ENCODE measurements around the gene CACNA2D1. TPM values are rescaled to one million over a fixed set of nuclear protein-coding genes. Genes with fewer than 3 reads are reported as not detected.
"Not testable (repeated sequence)": the region's sequence is repeated elsewhere in the genome, so short reads cannot be mapped to it uniquely, and the experiment has no call there.

Gene CACNA2D1
- total RNA-seq, 1 donor from 2014 or later, result not detected

DNA sequence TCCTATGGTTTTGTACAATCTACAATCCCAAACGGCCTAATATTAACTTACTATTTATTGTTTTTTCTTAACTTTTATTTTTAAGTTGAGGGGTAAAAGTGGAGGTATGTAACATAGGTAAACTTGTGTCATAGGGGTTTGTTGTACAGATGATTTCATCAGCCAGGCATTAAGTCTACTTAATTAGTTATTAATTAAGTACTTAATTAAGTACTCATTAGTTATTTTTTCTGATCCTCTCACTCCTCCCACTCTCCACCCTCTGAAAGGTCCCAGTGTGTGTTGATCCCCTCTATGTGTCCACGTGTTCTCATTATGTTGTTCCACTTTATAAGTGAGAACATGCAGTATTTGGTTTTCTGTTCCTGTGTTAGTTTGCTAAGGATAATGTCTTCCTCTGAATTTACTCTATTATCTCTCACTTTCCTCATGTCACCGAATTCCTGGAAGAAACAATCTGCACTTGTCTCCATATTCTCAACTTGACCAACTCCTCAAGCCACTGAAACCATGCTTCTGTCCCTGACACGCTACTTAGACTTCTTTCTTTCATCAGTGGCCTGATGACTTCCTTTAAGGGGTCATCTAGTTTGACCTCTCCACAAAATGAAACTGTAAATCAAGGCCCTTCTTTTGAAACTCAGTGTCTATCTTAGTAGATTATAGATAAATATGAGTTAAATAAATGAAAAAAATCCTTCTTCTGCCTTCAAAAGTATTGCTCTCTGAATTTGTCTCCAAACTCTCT, 9.1 kb downstream of the CACNA2D1 start:
- DNase-seq (no peak), ATAC-seq (ENCODE audit: low read depth) (no peak)
- ChIA-PET CTCF (no interaction called here), POLR2A (no interaction called here)
- H3K27me3 Mint-ChIP-seq, result no peaks in the 10 kb centered on the region
- TF ChIP-seq, protein P1, sequence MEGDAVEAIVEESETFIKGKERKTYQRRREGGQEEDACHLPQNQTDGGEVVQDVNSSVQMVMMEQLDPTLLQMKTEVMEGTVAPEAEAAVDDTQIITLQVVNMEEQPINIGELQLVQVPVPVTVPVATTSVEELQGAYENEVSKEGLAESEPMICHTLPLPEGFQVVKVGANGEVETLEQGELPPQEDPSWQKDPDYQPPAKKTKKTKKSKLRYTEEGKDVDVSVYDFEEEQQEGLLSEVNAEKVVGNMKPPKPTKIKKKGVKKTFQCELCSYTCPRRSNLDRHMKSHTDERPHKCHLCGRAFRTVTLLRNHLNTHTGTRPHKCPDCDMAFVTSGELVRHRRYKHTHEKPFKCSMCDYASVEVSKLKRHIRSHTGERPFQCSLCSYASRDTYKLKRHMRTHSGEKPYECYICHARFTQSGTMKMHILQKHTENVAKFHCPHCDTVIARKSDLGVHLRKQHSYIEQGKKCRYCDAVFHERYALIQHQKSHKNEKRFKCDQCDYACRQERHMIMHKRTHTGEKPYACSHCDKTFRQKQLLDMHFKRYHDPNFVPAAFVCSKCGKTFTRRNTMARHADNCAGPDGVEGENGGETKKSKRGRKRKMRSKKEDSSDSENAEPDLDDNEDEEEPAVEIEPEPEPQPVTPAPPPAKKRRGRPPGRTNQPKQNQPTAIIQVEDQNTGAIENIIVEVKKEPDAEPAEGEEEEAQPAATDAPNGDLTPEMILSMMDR (IDR thresholded peaks at IDR 0.05), result no peak
- intact Hi-C loops (cut with micrococcal nuclease), result no loop called here
- no peak overlapping the region for H3K4me3 Mint-ChIP-seq
- no peaks in the 10 kb centered on the region for H3K4me1 Mint-ChIP-seq
- H3K9me3 Mint-ChIP-seq, result no peaks in the 10 kb centered on the region
- H3K36me3 Mint-ChIP-seq (ENCODE audit: low read depth), result no peaks in the 10 kb centered on the region
- H3K27ac Mint-ChIP-seq, result no peak overlapping the region

DNA sequence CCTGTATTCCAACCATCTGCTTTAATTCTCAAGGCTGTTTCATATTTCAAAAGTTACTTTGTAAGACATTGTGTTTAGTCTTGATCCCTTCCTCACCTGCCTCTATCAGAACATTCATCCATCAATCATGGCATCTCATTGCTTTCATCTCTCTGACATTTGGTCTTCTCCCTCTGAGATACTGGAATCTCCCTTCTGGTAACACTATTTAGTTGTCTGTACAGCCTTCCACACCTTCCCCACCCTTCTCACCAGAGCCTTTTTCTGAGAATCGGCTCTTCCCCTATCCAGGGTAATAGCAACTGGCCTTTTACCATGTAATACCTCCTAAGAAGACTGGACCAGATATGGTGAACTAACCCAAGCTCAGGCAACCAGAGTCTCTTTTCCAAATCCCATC, 10.1 kb downstream of the CACNA2D1 start:
- intact Hi-C loops (cut with micrococcal nuclease), result no loop called here
- TF ChIP-seq, protein P1 (IDR thresholded peaks at IDR 0.05), result no peak
- ATAC-seq (ENCODE audit: low read depth) (no peak), DNase-seq (no peak)
- H3K9me3 Mint-ChIP-seq, result no peaks in the 10 kb centered on the region
- no peak overlapping the region for H3K4me3 Mint-ChIP-seq
- no peaks in the 10 kb centered on the region for H3K4me1 Mint-ChIP-seq
- ChIA-PET CTCF (no interaction called here), POLR2A (no interaction called here)
- H3K27ac Mint-ChIP-seq, result no peak overlapping the region
- no peaks in the 10 kb centered on the region for H3K36me3 Mint-ChIP-seq (ENCODE audit: low read depth)
- no peaks in the 10 kb centered on the region for H3K27me3 Mint-ChIP-seq

DNA sequence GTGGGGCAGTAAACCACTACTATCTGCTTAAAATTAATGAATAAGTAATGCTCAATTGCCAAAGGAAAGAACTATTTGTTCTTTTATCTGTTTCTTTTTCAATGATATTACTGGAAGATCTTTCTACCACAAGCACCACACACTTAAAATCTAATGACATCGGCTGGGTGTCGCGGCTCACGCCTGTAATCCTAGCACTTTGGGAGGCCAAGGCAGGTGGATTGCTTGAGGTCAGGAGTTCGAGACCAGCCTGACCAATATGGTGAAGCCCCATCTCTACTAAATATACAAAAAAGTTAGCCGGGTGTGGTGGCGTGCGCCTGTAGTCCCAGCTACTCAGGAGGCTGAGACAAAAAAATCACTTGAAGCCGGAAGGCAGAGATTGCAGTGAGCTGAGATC, 10.8 kb downstream of the CACNA2D1 start:
- CTCF ChIA-PET; intact Hi-C loops (cut with micrococcal nuclease); DNase-seq: not testable (repeated sequence)

DNA sequence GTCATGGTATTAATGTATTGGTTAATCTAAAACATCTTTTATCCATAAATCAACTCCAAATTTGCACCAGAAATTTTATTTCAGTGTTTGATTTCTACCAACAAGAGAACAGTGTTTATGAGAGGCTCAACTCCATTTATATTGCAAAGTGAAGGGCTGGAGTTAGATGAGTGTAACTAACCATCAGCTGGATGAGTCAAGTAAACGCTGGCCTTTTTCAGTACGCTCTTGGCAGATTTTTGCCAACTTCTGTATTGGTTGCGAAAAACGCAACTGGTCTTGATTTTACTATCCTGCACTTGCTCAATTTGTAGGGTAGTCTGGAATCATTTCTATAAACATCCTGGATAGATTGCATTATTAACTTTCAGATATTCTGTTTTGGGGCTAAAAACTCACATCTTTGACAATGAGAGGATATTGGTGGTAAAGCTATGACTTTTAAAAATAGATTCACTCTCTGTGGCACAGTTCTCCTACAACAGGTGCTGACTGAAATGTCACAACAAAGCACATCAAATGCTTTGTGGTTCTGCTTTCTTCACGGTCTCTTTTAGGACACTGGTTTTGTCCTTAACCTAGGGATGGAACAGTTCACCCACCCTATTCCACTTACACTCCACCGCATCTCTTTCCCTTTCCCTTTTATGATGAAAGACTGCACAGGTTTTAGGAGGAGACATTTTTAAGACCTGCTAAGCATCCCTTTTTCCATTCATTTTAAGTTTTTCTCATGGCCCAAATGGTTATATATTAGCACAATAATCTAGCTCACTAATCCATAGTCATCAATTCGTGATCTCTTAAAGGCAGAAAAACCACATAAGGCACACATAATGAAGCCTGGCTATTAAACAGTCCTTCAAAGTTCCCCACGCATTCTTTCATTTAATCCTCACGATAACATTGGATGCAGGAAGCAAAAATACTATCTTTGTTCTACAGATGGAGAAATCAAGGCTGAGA, 12.8 kb downstream of the CACNA2D1 start:
- POLR2A ChIA-PET, result no interaction called here
- ATAC-seq (ENCODE audit: low read depth) (no peak), DNase-seq (no peak)
- no peaks in the 10 kb centered on the region for H3K9me3 Mint-ChIP-seq
- no peak overlapping the region for H3K4me3 Mint-ChIP-seq
- H3K36me3 Mint-ChIP-seq (ENCODE audit: low read depth), result no peaks in the 10 kb centered on the region
- no peaks in the 10 kb centered on the region for H3K27me3 Mint-ChIP-seq
- H3K4me1 Mint-ChIP-seq, result no peaks in the 10 kb centered on the region
- TF ChIP-seq, protein P1 (IDR thresholded peaks at IDR 0.05), result no peak
- H3K27ac Mint-ChIP-seq, result no peak overlapping the region
- intact Hi-C loops (cut with micrococcal nuclease), result no loop called here
- CTCF ChIA-PET, result no interaction called here

More for the DNA sequence above, 10.8 kb downstream of the CACNA2D1 start:
- H3K9me3 Mint-ChIP-seq; H3K4me3 Mint-ChIP-seq; H3K27me3 Mint-ChIP-seq; H3K27ac Mint-ChIP-seq; ATAC-seq (ENCODE audit: low read depth); H3K36me3 Mint-ChIP-seq (ENCODE audit: low read depth); H3K4me1 Mint-ChIP-seq; POLR2A ChIA-PET: not testable (repeated sequence)

DNA sequence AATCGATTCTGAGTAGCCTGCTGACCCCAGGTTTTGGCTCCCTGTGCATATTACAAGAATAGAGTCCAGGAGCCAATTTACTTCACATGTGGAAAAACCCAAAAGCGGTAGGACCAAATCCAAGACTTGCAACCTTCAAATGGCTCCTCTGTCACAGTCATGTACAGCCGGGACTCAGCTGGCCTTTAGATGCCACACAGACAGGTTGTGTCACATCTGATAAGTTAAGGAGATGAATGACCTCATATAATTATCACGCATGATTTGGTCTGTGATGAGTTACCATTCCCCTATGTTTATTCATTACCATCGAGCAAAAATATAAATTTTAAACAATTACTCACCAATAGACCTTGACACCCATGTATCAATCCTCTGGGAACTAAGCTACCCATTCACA, 14.2 kb downstream of the CACNA2D1 start:
- H3K27ac Mint-ChIP-seq, result no peak overlapping the region
- TF ChIP-seq, protein P1 (IDR thresholded peaks at IDR 0.05), result no peak
- CTCF ChIA-PET, result no interaction called here
- H3K27me3 Mint-ChIP-seq, result no peaks in the 10 kb centered on the region
- H3K4me1 Mint-ChIP-seq, result no peaks in the 10 kb centered on the region
- POLR2A ChIA-PET, result no interaction called here
- H3K4me3 Mint-ChIP-seq, result no peak overlapping the region
- no peaks in the 10 kb centered on the region for H3K9me3 Mint-ChIP-seq
- intact Hi-C loops (cut with micrococcal nuclease), result no loop called here
- ATAC-seq (ENCODE audit: low read depth) (no peak), DNase-seq (no peak)
- H3K36me3 Mint-ChIP-seq (ENCODE audit: low read depth), result no peaks in the 10 kb centered on the region
